DND-41 (cell line): ENCODE measurements around the gene CEBPB.

Source experiments
- CTCF ChIP-seq: IDR thresholded peaks from 2 replicates; pipeline ENCODE4 v1.5.1; 2012; ENCODE audit warnings: borderline replicate concordance, low read length, moderate library complexity, mild to moderate bottlenecking; ENCODE audit not compliant: poor library complexity, severe bottlenecking; ENCODE audit errors: extremely low read depth
- EZH2 ChIP-seq: IDR thresholded peaks from 3 replicates; pipeline ENCODE4 v1.6.1; 2012; ENCODE audit warnings: borderline replicate concordance, low read depth, mild to moderate bottlenecking, moderate library complexity, low read length, inconsistent platforms; ENCODE audit not compliant: severe bottlenecking

GRCh38 chr20:50199703-50200102 lies 9.1 kb downstream of the CEBPB start:
- TF ChIP-seq CTCF: no peak
- TF ChIP-seq EZH2: no peak
